Mononuclear cell (primary cell): ENCODE measurements around the gene STRADB. TPM values are rescaled to one million over a fixed set of nuclear protein-coding genes. Genes with fewer than 3 reads are reported as not detected.

Source experiments
- H3K27me3 ChIP-seq: 2 replicates; pipeline ENCODE4 v1.6.0; 2011; ENCODE audit warnings: low read length, control low read depth; ENCODE audit not compliant: insufficient read depth
- H3K4me1 ChIP-seq: 2 replicates; pipeline ENCODE4 v1.5.1; 2011; ENCODE audit warnings: mild to moderate bottlenecking, low read length, control low read depth; ENCODE audit not compliant: insufficient read depth
- H3K4me3 ChIP-seq: 2 replicates; pipeline ENCODE4 v1.5.1; 2011; ENCODE audit warnings: mild to moderate bottlenecking, low read length, moderate library complexity
- H3K9me3 ChIP-seq: 2 replicates; pipeline ENCODE4 v1.5.1; 2011; ENCODE audit warnings: low read depth, mild to moderate bottlenecking, control low read depth, low read length
- total RNA-seq: library from RNA; depleted of rRNA; stranded (reverse); fragments of >200 nt; gene quantifications from one replicate; pipeline ENCODE4 v1.2.3, GENCODE V29; 2012

The STRADB gene
- 17.8 TPM for total RNA-seq

- Histone ChIP-seq H3K4me3 (peak within 1 kb of the TSS; percentile 97), H3K9me3 (no peaks in the 10 kb centered on the region), H3K27me3 (no peaks in the 10 kb centered on the region), H3K4me1 (peaks cover 41% of the 10 kb centered on the region)
These were observed at the start of gene STRADB, which contains the start of gene TRAK2 for GRCh38 chr2:201451292-201452057. Gene STRADB (plus strand): TSS chr2:201451740. CDS start chr2:201454841, 3,101 bp downstream. Gene TRAK2 (minus strand): TSS chr2:201451458. CDS start chr2:201420507, 30,951 bp downstream.

DNA sequence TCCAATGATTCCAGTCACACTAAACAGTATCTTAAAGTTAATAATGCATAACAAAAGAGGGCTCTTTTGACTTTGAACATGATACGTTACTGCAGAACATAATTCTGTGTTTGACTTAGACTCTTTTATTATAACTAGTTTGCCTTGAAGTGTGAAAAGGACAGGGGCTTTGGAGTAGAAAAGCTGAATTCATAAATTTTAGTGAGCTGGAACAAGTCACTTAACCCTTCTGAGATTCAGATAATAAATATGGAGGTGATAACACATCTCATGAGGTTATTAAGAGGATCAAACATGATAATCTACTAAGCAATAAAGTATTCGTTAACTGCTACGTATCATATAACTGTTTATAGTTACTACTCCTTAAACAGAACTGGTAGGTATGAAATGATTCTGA, 49.7 kb upstream of the STRADB start:
- no peak overlapping the region for H3K4me3 ChIP-seq
- no peaks in the 10 kb centered on the region for H3K9me3 ChIP-seq
- peaks cover 3% of the 10 kb centered on the region for H3K4me1 ChIP-seq
- H3K27me3 ChIP-seq, result no peaks in the 10 kb centered on the region

- Histone ChIP-seq H3K4me3 (no peak overlapping the region), H3K9me3 (no peaks in the 10 kb centered on the region), H3K4me1 (peaks cover 3% of the 10 kb centered on the region), H3K27me3 (no peaks in the 10 kb centered on the region)
These were observed 48.6 kb upstream of the STRADB start for GRCh38 chr2:201402651-201403562.

- H3K4me3 ChIP-seq, result no peak overlapping the region
- H3K4me1 ChIP-seq, result peaks cover 3% of the 10 kb centered on the region
- H3K9me3 ChIP-seq, result no peaks in the 10 kb centered on the region
- H3K27me3 ChIP-seq, result no peaks in the 10 kb centered on the region
These were observed 47.7 kb upstream of the STRADB start for GRCh38 chr2:201403880-201404279.

GRCh38 chr2:201404699-201405280, 46.8 kb upstream of the STRADB start:
- Histone ChIP-seq H3K27me3 (no peaks in the 10 kb centered on the region), H3K4me1 (peaks cover 3% of the 10 kb centered on the region), H3K4me3 (no peak overlapping the region), H3K9me3 (no peaks in the 10 kb centered on the region)

DNA sequence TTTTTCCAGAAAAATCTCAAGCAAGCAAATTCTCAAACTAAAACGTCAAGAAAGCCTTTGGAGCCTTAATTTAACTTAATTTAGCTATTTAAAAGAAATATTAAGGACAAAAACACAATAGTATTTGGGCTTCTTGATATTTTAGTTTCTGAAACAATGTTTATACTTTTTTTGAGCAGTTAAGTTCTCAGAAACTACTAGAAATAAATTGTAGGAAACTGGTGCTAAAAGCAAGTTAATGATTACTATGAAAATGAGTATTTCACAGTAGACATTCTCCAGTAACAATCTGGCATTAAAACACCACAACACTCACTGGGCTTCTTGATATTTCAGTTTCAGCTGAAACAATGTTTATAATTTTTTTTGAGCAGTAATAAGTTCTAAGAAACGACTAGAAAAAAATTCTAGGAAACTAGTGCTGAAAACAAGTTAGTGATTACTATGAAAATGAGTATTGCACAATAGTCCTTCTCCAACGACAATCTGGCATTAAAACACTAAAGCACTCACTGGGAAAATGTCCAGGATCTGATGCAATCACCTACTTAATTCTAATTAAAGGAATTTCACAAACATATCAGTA, 45.4 kb upstream of the STRADB start:
- Histone ChIP-seq H3K27me3 (no peaks in the 10 kb centered on the region), H3K9me3 (no peaks in the 10 kb centered on the region), H3K4me1 (peaks cover 3% of the 10 kb centered on the region), H3K4me3 (no peak overlapping the region)

DNA sequence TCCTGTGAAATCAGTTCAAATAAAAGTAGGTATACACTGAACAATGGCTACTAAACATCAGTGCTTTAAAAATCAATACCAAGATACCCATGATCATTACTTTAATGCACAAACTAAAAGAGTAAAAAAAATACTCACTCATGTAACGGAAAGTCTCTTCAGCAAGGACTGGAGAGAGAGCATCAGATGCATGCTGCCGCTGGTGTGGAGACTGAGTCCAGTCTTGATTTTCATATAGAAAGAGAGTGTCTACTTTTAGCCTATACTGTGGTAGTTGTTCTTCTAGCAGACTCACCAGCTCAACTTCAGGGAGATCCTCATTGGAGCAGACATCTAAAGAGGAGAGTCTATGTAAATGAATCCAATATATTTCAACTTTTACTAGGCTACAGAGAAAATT, 44.3 kb upstream of the STRADB start:
- Histone ChIP-seq H3K4me1 (peaks cover 3% of the 10 kb centered on the region), H3K9me3 (no peaks in the 10 kb centered on the region), H3K4me3 (no peak overlapping the region), H3K27me3 (no peaks in the 10 kb centered on the region)

DNA sequence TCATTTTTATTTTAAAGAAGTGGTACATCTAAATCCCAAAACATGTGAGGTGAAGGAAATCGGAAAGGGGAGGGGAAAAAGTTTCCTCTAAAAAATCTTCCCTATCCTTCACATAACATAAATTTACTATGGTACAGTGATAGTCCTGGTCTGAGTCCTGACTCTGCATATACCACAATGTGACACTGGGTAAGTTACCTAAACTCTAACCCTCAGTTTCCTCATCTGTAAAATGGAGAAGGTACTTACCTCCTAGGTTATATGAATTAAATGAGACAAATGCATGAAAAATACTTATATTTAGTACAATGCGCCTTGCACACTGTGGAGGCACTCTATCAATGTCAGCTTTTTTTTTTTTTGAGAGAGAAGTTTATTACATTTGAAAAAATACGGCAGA, 42.6 kb upstream of the STRADB start:
- Histone ChIP-seq H3K4me1 (peaks cover 10% of the 10 kb centered on the region), H3K4me3 (no peak overlapping the region), H3K9me3 (no peaks in the 10 kb centered on the region), H3K27me3 (no peaks in the 10 kb centered on the region)

DNA sequence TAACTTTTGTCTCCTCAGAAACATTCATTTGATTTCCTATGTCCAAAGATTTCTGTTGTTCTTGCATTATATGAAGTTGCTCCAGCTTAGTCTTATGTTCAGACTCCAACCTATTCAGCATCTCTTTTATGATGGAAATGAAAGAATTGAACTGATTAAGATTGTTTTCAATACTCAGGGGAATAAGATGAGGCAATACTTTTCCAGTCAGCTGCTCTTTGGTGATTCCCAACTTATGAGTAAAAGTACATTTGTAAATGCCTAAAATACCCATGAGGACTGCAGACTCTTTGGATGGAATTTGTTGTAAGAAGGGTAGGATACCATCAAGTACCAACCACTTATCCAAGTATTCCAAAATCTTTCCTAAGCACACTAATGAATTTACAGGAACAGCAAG, 40.1 kb upstream of the STRADB start:
- H3K4me3 ChIP-seq, result no peak overlapping the region
- no peaks in the 10 kb centered on the region for H3K27me3 ChIP-seq
- H3K9me3 ChIP-seq, result no peaks in the 10 kb centered on the region
- peaks cover 13% of the 10 kb centered on the region for H3K4me1 ChIP-seq

- Histone ChIP-seq H3K4me3 (no peak overlapping the region), H3K27me3 (no peaks in the 10 kb centered on the region), H3K9me3 (no peaks in the 10 kb centered on the region), H3K4me1 (peaks cover 12% of the 10 kb centered on the region)
These were observed 38.4 kb upstream of the STRADB start for GRCh38 chr2:201413143-201413542.

DNA sequence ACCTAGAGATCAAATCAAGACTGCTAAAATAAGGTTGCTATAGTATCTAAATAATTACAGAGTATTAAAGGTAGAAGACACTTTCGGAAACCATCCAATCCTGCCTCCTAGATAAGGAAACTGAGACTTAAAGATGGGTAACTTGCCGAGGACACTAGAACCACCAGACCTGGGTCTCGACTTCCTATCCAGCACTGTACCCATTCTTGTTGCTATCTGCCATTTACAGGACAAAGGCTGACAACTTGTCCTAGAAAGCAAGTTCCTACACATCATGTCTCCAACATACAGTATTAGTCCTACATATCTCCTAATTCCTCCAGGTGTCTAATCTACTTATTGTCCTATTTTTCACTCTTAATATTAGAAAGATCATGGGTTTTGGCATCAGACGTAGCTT, 38.0 kb upstream of the STRADB start:
- no peak overlapping the region for H3K4me3 ChIP-seq
- H3K9me3 ChIP-seq, result no peaks in the 10 kb centered on the region
- H3K27me3 ChIP-seq, result no peaks in the 10 kb centered on the region
- peaks cover 12% of the 10 kb centered on the region for H3K4me1 ChIP-seq

- H3K9me3 ChIP-seq, result no peaks in the 10 kb centered on the region
- H3K4me1 ChIP-seq, result peaks cover 12% of the 10 kb centered on the region
- no peaks in the 10 kb centered on the region for H3K27me3 ChIP-seq
- no peak overlapping the region for H3K4me3 ChIP-seq
These were observed 37.2 kb upstream of the STRADB start for GRCh38 chr2:201414099-201415023.

DNA sequence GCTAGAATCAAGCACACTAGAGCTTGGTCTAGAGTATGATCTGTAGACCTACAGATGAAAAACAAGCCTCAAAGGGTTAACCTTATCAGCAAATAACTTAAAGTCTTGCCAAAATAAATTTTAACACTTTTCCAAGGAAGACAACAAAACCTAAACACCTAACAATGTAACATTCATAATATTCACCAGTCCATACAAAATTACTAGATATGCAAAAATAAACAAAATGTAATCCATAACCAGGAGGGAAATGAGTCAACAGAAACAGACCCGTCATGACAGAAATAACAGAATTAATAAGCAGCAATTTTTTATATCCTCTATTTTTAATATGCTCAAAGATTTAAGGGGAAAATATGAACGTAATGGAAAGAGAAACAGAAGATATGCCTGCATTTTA, 36.4 kb upstream of the STRADB start:
- Histone ChIP-seq H3K4me3 (no peak overlapping the region), H3K9me3 (no peaks in the 10 kb centered on the region), H3K27me3 (no peaks in the 10 kb centered on the region), H3K4me1 (peaks cover 12% of the 10 kb centered on the region)

GRCh38 chr2:201419057-201419635, 32.4 kb upstream of the STRADB start:
- Histone ChIP-seq H3K27me3 (no peaks in the 10 kb centered on the region), H3K4me3 (no peak overlapping the region), H3K4me1 (peaks cover 13% of the 10 kb centered on the region), H3K9me3 (no peaks in the 10 kb centered on the region)
